H1 (cell line): ENCODE results near the gene ATP2B3.

Experiments used
- BACH1 ChIP-seq: IDR thresholded peaks from 2 replicates; pipeline ENCODE4 v1.6.1; 2012; ENCODE audit warnings: low read length, improper control_type of control experiment
- EZH2 ChIP-seq: fragments of 200-600 bp; sonication (generic); IDR thresholded peaks from 2 replicates; pipeline ENCODE4 v1.7.1; 2012; ENCODE audit warnings: low read depth, mild to moderate bottlenecking, moderate library complexity, low read length, inconsistent platforms; ENCODE audit not compliant: severe bottlenecking
- MAFK ChIP-seq: IDR thresholded peaks from 2 replicates; pipeline ENCODE4 v1.6.1; 2012; ENCODE audit warnings: low read depth, mild to moderate bottlenecking, improper control_type of control experiment, low read length
- SRF ChIP-seq: IDR thresholded peaks from 2 replicates; pipeline ENCODE4 v1.6.1; 2011; ENCODE audit warnings: mild to moderate bottlenecking, low read depth, low read length, moderate library complexity

- TF ChIP-seq MAFK (no peak), SRF (no peak), BACH1 (no peak), EZH2 (no peak)
These were observed 95.0 kb downstream of the ATP2B3 start for GRCh38 chrX:153612413-153612812.
